A673 (cell line): ENCODE results near the gene JAGN1. TPM values are rescaled to one million over a fixed set of nuclear protein-coding genes. Genes with fewer than 3 reads are reported as not detected.

Source experiments
- BruUV-seq: library from RNA; stranded (reverse); fragments of 400-500 nt; replicated peaks from 2 replicates; lab custom pipeline; 2021; lab: Mats Ljungman, UMichigan
- CTCF ChIA-PET: fragments of 300-600 bp; sonication (Branson Sonifier 250); formaldehyde crosslinking; loops from one replicate; lab custom pipeline; 2022; ENCODE audit warnings: antibody characterized with exemption; lab: Charles Lee
- POLR2A ChIA-PET: fragments of 300-600 bp; sonication (Branson Sonifier 250); formaldehyde crosslinking; loops from one replicate; lab custom pipeline; 2022; ENCODE audit warnings: antibody characterized with exemption; ENCODE audit not compliant: low non-redundant PET; lab: Charles Lee
- DNase-seq: peaks from one replicate; pipeline ENCODE4 v3.0.0-alpha.2; 2015; ENCODE audit warnings: low spot score
- H3K27ac ChIP-seq: fragments of 200-600 bp; sonication (generic); 2 replicates; pipeline ENCODE4 v1.5.1; 2016; ENCODE audit warnings: mixed run types, low read depth, mild to moderate bottlenecking, mixed read lengths, antibody characterized with exemption, low read length; ENCODE audit not compliant: poor library complexity, severe bottlenecking
- H3K27me3 ChIP-seq: fragments of 200-600 bp; sonication (generic); replicated peaks from 2 replicates; pipeline ENCODE4 v1.6.1; 2017; ENCODE audit warnings: mixed run types, low read depth, mild to moderate bottlenecking, mixed read lengths, antibody characterized with exemption, low read length; ENCODE audit not compliant: insufficient read depth, poor library complexity
- H3K36me3 ChIP-seq: fragments of 200-600 bp; sonication (generic); 2 replicates; pipeline ENCODE4 v1.6.1; 2016; ENCODE audit warnings: mixed run types, mild to moderate bottlenecking, mixed read lengths, antibody characterized with exemption, low read length; ENCODE audit not compliant: insufficient read depth, poor library complexity, severe bottlenecking
- H3K4me1 ChIP-seq: fragments of 200-600 bp; sonication (generic); 2 replicates; pipeline ENCODE4 v1.6.1; 2017; ENCODE audit warnings: mixed run types, mild to moderate bottlenecking, mixed read lengths, antibody characterized with exemption, low read length; ENCODE audit not compliant: insufficient read depth, poor library complexity, severe bottlenecking
- H3K4me3 ChIP-seq: fragments of 200-600 bp; sonication (generic); 2 replicates; pipeline ENCODE4 v1.5.1; 2016; ENCODE audit warnings: low read depth, mixed run types, mild to moderate bottlenecking, mixed read lengths, low read length; ENCODE audit not compliant: poor library complexity, severe bottlenecking
- H3K9me3 ChIP-seq: fragments of 200-600 bp; sonication (generic); 2 replicates; pipeline ENCODE4 v1.6.1; 2016; ENCODE audit warnings: mixed run types, low read depth, mild to moderate bottlenecking, mixed read lengths, antibody characterized with exemption, low read length; ENCODE audit not compliant: poor library complexity, severe bottlenecking
- CTCF ChIP-seq: fragments of 300-800, 200-600 bp; sonication (generic); conservative IDR thresholded peaks from 2 replicates; pipeline ENCODE4 v1.5.1; 2017; ENCODE audit warnings: low read depth, mild to moderate bottlenecking, antibody characterized with exemption, low read length, moderate library complexity, mixed read lengths
- EZH2 ChIP-seq: fragments of 200-600 bp; sonication (generic); IDR thresholded peaks from 2 replicates; pipeline ENCODE4 v1.6.1; 2017; ENCODE audit warnings: borderline replicate concordance, low read depth, mild to moderate bottlenecking, mixed read lengths, antibody characterized with exemption, low read length; ENCODE audit not compliant: poor library complexity, severe bottlenecking
- intact Hi-C: fragments of 100-400 bp; cut with micrococcal nuclease; formaldehyde crosslinking; loops from one replicate; pipeline ENCODE4 v1.10.0; 2022; ENCODE audit not compliant: unreplicated experiment
- total RNA-seq: library from RNA; stranded (reverse); gene quantifications from 2 replicates; pipeline ENCODE4 v1.2.3, GENCODE V29; 2021

JAGN1 gene
- total RNA-seq, 1 experiment from 2014 or later = 38.1 TPM

GRCh38 chr3:9903904-9904303 is 13.5 kb downstream of the JAGN1 start:
- POLR2A ChIA-PET = no interaction called here
- Histone ChIP-seq H3K4me3 (no peak overlapping the region), H3K27ac (no peak overlapping the region), H3K4me1 (peaks cover 13% of the 10 kb centered on the region), H3K36me3 (no peaks in the 10 kb centered on the region), H3K9me3 (no peaks in the 10 kb centered on the region), H3K27me3 (no peaks in the 10 kb centered on the region)
- no peak for DNase-seq
- intact Hi-C loops = no loop called here
- CTCF ChIA-PET = no interaction called here
- BruUV-seq = no TSS peak
- TF ChIP-seq EZH2 (no peak), CTCF (no peak)

- no peaks in the 10 kb centered on the region for H3K27me3 ChIP-seq
- intact Hi-C loops = no loop called here
- no peak for DNase-seq
- BruUV-seq = no TSS peak
- no peaks in the 10 kb centered on the region for H3K9me3 ChIP-seq
- H3K4me1 ChIP-seq = peaks cover 13% of the 10 kb centered on the region
- H3K36me3 ChIP-seq = no peaks in the 10 kb centered on the region
- no peak overlapping the region for H3K4me3 ChIP-seq
- ChIA-PET POLR2A (no interaction called here), CTCF (no interaction called here)
- no peak overlapping the region for H3K27ac ChIP-seq
- no peak for TF ChIP-seq CTCF
- no peak for TF ChIP-seq EZH2
These were observed 16.1 kb downstream of the JAGN1 start for GRCh38 chr3:9906480-9906879.

- intact Hi-C loops = no loop called here
- CTCF ChIA-PET = no interaction called here
- H3K27ac ChIP-seq = no peak overlapping the region
- H3K9me3 ChIP-seq = no peaks in the 10 kb centered on the region
- POLR2A ChIA-PET = no interaction called here
- BruUV-seq = no TSS peak
- H3K4me3 ChIP-seq = no peak overlapping the region
- H3K27me3 ChIP-seq = no peaks in the 10 kb centered on the region
- TF ChIP-seq CTCF (no peak), EZH2 (no peak)
- peaks cover 4% of the 10 kb centered on the region for H3K4me1 ChIP-seq
- no peaks in the 10 kb centered on the region for H3K36me3 ChIP-seq
- no peak for DNase-seq
These were observed 17.9 kb downstream of the JAGN1 start for GRCh38 chr3:9908286-9908685.
